Fibroblast of gingiva (primary cell): ENCODE results near the gene ANO7.

ENCODE experiments used
- DNase-seq: peaks from one replicate; pipeline ENCODE4 v3.0.0-alpha.2; 2011; ENCODE audit warnings: low read depth

ANO7 gene

DNA sequence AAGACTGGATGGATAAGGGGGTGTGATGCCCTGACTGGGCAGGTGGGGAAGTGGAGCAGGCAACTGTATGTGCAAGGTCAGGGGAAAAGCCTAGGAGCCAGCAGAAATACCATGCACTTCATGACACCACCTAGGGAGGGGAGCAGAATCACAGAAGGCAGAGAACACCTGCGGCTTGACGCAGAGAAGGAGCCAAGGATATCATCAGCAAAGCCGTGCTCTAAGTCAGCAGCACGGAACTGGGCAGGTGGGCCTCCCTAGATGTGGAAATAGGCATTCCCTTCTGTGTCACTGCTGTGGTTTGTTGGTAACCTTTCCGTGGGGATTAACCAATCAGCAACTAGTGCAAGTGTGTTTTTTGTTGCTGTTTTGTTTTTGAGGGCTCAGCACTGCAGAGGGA lies 85.7 kb downstream of the ANO7 start:
- DNase-seq: no peak
